ENCODE results near the gene SNTA1. TPM values are rescaled to one million over a fixed set of nuclear protein-coding genes. Genes with fewer than 3 reads are reported as not detected.

Gene SNTA1
- total and polyA plus RNA-seq, 2 of the 13 experiments (the other 11 are each of a cell fraction or from before 2014, with no cell fraction given), result 16.4 to 18.3 TPM

DNA sequence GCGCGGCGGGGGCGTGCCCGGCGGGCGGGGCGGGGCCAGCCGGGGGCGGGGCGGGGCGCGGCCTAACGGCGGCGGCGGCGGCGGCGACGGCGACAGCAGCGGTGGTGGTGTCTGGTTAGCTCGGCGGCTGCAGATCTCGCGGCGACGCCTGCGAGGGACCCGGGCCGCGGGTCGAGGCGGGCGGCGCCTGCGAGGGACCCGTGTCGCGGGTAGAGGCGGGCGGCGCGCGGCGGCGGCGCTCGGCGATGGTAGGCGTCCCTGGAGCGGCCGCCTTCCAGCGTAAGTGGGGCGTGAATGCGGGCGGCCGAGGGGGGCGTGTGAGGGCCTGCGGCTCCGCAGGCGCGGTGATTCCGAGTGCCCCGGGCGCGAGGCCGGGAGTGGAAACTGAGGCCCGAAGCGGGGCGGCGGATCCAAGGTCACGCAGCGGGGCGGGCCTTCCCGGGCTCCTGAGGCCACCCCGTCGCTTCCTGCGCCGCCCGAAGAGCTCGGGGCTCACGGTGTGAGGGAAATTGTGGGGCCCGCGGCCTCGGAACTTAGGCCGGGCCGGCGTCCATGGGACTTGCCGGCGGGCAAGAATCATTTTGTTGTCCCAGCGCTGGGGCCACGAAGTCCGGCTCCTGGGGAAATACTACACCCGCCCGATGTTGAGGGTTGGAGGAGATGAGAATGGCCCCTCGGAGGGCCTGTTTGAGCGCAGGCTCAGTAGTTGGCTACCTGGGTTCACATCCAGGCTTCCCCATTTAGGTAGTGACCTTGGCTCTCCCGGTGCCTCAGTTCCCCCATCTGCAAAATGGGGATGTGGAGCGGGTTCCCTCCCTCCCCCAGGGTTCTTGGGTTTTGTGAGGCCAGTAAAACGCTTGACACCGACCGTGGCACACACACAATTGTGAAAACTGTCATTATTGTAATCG is 46.7 kb upstream of the SNTA1 start, which contains the start of gene CBFA2T2 (continued):
- TF ChIP-seq PAWR (CRISPR knock-in tag; IDR thresholded peaks at IDR 0.05; ENCODE audit: borderline replicate concordance) (no peak), CREM (IDR thresholded peaks at IDR 0.05) (0 out of 2 replicates have a peak, but pooled peaks have one; percentile 11), CREM (CRISPR knock-in tag; IDR thresholded peaks at IDR 0.05) (no peak), BCL6 (CRISPR knock-in tag; IDR thresholded peaks at IDR 0.05) (no peak)

DNA sequence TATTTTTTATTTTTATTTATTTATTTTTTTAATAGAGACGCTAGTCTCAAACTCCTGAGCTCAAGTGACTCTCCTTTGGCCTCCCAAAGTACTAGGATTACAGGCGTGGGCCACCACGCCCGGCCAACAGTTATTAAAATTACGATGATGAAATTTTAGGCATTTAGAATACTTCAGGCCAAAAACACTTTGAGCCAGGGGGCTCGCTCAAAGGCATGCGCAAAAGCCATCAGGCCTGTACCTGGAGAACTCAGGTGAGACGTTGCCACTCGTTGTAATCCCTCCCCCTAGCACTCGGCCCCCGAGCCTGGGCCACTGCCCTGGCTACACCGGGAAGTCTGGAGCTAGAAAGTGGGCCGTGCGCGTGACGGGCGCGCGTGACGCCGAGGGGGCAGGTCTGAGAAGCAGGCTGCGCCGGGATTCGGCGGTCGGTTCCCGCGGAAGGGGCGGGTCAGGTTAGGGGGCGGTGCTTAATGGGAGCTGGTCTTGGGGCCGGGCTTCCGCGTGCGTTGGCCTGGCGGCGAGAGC is 46.0 kb upstream of the SNTA1 start:
- H3K9me3 ChIP-seq (ENCODE audit: low read length), result no peaks in the 10 kb centered on the region
- ATAC-seq, result peak; percentile 95
- H3K4me1 ChIP-seq (ENCODE audit: insufficient read depth, low read length), result peaks cover 32% of the 10 kb centered on the region
- peak; percentile 97 for DNase-seq (ENCODE audit: low spot score)
- peaks cover 32% of the 10 kb centered on the region for H3K79me2 ChIP-seq (ENCODE audit: insufficient read depth, low read length)
- peak overlapping the region; percentile 83 for H3K4me2 ChIP-seq (ENCODE audit: low read depth, low read length)
- peaks cover 12% of the 10 kb centered on the region; the same call in 1 of the 2 replicates for H4K20me1 ChIP-seq (ENCODE audit: insufficient read depth, low read length)
- ChIA-PET CTCF (ENCODE audit: low intra/inter-chr PET ratio, low total read pairs) (no interaction called here), POLR2A (interaction anchor here (0.6 to 2.5 kb wide), 44 partner anchors 9 to 623 kb away, joined by 3 to 28 read pairs (median 5); partner anchors contain the start of genes ACTL10, CDK5RAP1, EIF2S2 and RALY)
- intact Hi-C loops (cut with micrococcal nuclease; ENCODE audit: unreplicated experiment), result loop anchor here (2.0 kb wide), 1 partner anchor 23 kb away; no protein-coding TSS in a partner anchor
- H3K27me3 ChIP-seq (ENCODE audit: control insufficient read depth in 1 of 2, insufficient read depth in 2 of 2, low read length in 2 of 2), result peaks cover 0 to 5% of the 10 kb centered on the region in 2 experiments; a peak in 1 of 5 replicates
- in situ Hi-C loops (cut with HindIII; ENCODE audit: extremely low pct_ligation_motif_present, low pct_unique_long_range_greater_than_20kb), result no loop called here
- H3K4me3 ChIP-seq (replicated peaks in 1 of 3; ENCODE audit: insufficient read depth in 1 of 3, low read depth in 2 of 3, low read length in 3 of 3), result peak overlapping the region; percentile 65 to 79 (median 71)
- peaks cover 0 to 3% of the 10 kb centered on the region in 2 experiments; a peak in 2 of 5 replicates for H3K36me3 ChIP-seq (replicated peaks in 1 of 2; ENCODE audit: control insufficient read depth in 1 of 2, insufficient read depth in 2 of 2, low read length in 2 of 2)
- H2AFZ ChIP-seq (ENCODE audit: low read length), result peak overlapping the region; percentile 51
- FAIRE-seq, result peak; percentile 42
- TSS peak; percentile 97 for BruUV-seq (replicated peaks)
- WGBS (ENCODE audit: low lambda C conversion rate), result 2% methylated on average over 32 of the region's 36 CpGs
- peak overlapping the region; percentile 75 for H3K27ac ChIP-seq (ENCODE audit: extremely low read length, insufficient read depth, low read length)
- peak overlapping the region; percentile 79 for H3K9ac ChIP-seq (ENCODE audit: insufficient read depth, low read depth, low read length)
- TF ChIP-seq, protein P1, sequence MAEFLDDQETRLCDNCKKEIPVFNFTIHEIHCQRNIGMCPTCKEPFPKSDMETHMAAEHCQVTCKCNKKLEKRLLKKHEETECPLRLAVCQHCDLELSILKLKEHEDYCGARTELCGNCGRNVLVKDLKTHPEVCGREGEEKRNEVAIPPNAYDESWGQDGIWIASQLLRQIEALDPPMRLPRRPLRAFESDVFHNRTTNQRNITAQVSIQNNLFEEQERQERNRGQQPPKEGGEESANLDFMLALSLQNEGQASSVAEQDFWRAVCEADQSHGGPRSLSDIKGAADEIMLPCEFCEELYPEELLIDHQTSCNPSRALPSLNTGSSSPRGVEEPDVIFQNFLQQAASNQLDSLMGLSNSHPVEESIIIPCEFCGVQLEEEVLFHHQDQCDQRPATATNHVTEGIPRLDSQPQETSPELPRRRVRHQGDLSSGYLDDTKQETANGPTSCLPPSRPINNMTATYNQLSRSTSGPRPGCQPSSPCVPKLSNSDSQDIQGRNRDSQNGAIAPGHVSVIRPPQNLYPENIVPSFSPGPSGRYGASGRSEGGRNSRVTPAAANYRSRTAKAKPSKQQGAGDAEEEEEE (CRISPR knock-in tag; IDR thresholded peaks at IDR 0.05; ENCODE audit: borderline replicate concordance), result peak; percentile 55; the same call in 1 of the 2 replicates
- TF ChIP-seq ZNF264 (CRISPR knock-in tag; IDR thresholded peaks at IDR 0.05), result no peak
- peak; percentile 93 for TF ChIP-seq ZNF788 (CRISPR knock-in tag; IDR thresholded peaks at IDR 0.05; ENCODE audit: borderline replicate concordance)
- no peak; the same call in 1 of the 2 replicates for TF ChIP-seq ZNF713 (CRISPR knock-in tag; IDR thresholded peaks at IDR 0.05)
- peak; percentile 77; the same call in 1 of the 2 replicates for TF ChIP-seq ZNF256 (CRISPR knock-in tag; conservative IDR thresholded peaks at IDR 0.05)
- TF ChIP-seq, protein P2, sequence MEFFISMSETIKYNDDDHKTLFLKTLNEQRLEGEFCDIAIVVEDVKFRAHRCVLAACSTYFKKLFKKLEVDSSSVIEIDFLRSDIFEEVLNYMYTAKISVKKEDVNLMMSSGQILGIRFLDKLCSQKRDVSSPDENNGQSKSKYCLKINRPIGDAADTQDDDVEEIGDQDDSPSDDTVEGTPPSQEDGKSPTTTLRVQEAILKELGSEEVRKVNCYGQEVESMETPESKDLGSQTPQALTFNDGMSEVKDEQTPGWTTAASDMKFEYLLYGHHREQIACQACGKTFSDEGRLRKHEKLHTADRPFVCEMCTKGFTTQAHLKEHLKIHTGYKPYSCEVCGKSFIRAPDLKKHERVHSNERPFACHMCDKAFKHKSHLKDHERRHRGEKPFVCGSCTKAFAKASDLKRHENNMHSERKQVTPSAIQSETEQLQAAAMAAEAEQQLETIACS (CRISPR knock-in tag; IDR thresholded peaks at IDR 0.05), result peak; percentile 93
- no peak for TF ChIP-seq ZNF3 (CRISPR knock-in tag; IDR thresholded peaks at IDR 0.05)
- peak; percentile 99 for TF ChIP-seq POLR2AphosphoS5 (IDR thresholded peaks at IDR 0.05; ENCODE audit: low read depth, low read length)
- TF ChIP-seq ZMYM3 (CRISPR knock-in tag; IDR thresholded peaks at IDR 0.05), result peak; percentile 71
- TF ChIP-seq SETDB1 (CRISPR knock-in tag; IDR thresholded peaks at IDR 0.05; ENCODE audit: borderline replicate concordance), result no peak
- peak; percentile 99 for TF ChIP-seq ARNTL (CRISPR knock-in tag; IDR thresholded peaks at IDR 0.05)
- TF ChIP-seq NCOA1 (CRISPR knock-in tag; IDR thresholded peaks at IDR 0.05), result no peak
- peak; percentile 91 for TF ChIP-seq POGZ (CRISPR knock-in tag; IDR thresholded peaks at IDR 0.05)
